GM19099 (cell line): ENCODE measurements around the gene TMEM161B.

ENCODE experiments used
- POLR2A ChIP-seq: IDR thresholded peaks from 3 replicates; pipeline ENCODE4 v1.6.1; 2011; ENCODE audit warnings: low read depth; ENCODE audit not compliant: insufficient read length; ENCODE audit errors: extremely low read depth

Gene TMEM161B

GRCh38 chr5:88226881-88227450, 41.7 kb downstream of the TMEM161B start:
- no peak for TF ChIP-seq POLR2A

GRCh38 chr5:88214655-88215054, 54.0 kb downstream of the TMEM161B start:
- no peak for TF ChIP-seq POLR2A

- TF ChIP-seq POLR2A, result no peak
These were observed 61.1 kb downstream of the TMEM161B start for GRCh38 chr5:88207575-88207974.

GRCh38 chr5:88203981-88204750, 64.5 kb downstream of the TMEM161B start:
- TF ChIP-seq POLR2A, result no peak

GRCh38 chr5:88195636-88196035, 73.0 kb downstream of the TMEM161B start:
- TF ChIP-seq POLR2A, result no peak

GRCh38 chr5:88193896-88194295, 74.7 kb downstream of the TMEM161B start:
- no peak for TF ChIP-seq POLR2A

GRCh38 chr5:88190106-88190834, 78.4 kb downstream of the TMEM161B start:
- TF ChIP-seq POLR2A, result no peak

GRCh38 chr5:88188458-88189132, 80.0 kb downstream of the TMEM161B start:
- TF ChIP-seq POLR2A, result no peak

- no peak for TF ChIP-seq POLR2A
These were observed 85.4 kb downstream of the TMEM161B start for GRCh38 chr5:88183255-88183654.

GRCh38 chr5:88172847-88173758, 95.5 kb downstream of the TMEM161B start:
- TF ChIP-seq POLR2A, result no peak

GRCh38 chr5:88159591-88159990, 109.1 kb downstream of the TMEM161B start:
- no peak for TF ChIP-seq POLR2A

- TF ChIP-seq POLR2A, result no peak
These were observed 110.6 kb downstream of the TMEM161B start for GRCh38 chr5:88158056-88158455.

- TF ChIP-seq POLR2A, result no peak
These were observed 113.8 kb downstream of the TMEM161B start for GRCh38 chr5:88154891-88155290.

- no peak for TF ChIP-seq POLR2A
These were observed 117.9 kb downstream of the TMEM161B start for GRCh38 chr5:88150747-88151146.

GRCh38 chr5:88145611-88146467, 122.8 kb downstream of the TMEM161B start:
- no peak for TF ChIP-seq POLR2A
